Colonic mucosa (tissue), 4 donors: ENCODE data around the gene NEK10. TPM values are rescaled to one million over a fixed set of nuclear protein-coding genes. Genes with fewer than 3 reads are reported as not detected.
A peak's percentile ranks its signal among the peaks of the same experiment; 100 is the strongest.

Source experiments
- DNase-seq: peaks from one replicate; pipeline ENCODE4 v3.0.0-alpha.2; 2020
- H3K27ac ChIP-seq: fragments of 200-600 bp; one replicate; pipeline ENCODE4 v1.8.0; 2021
- H3K27me3 ChIP-seq: fragments of 200-600 bp; one replicate; pipeline ENCODE4 v1.8.0; 2021
- H3K36me3 ChIP-seq: fragments of 200-600 bp; one replicate; pipeline ENCODE4 v1.8.0; 2021
- H3K4me1 ChIP-seq: fragments of 200-600 bp; one replicate; pipeline ENCODE4 v1.8.0; 2021; ENCODE audit warnings: mild to moderate bottlenecking
- H3K4me3 ChIP-seq: fragments of 200-600 bp; one replicate; pipeline ENCODE4 v1.8.0; 2021
- H3K9ac ChIP-seq, 2 donors: one replicate each; pipeline ENCODE4 v1.7.0; 2013; ENCODE audit warnings: control low read depth in 2 of 2, low read depth in 2 of 2, low read length in 2 of 2
- H3K9me3 ChIP-seq: fragments of 200-600 bp; one replicate; pipeline ENCODE4 v1.8.0; 2021
- CTCF ChIP-seq: fragments of 200-600 bp; IDR thresholded peaks from one replicate; pipeline ENCODE4 v1.8.0; 2022; ENCODE audit warnings: antibody characterized with exemption, mild to moderate bottlenecking
- intact Hi-C: fragments of 100-400 bp; cut with DNase I; formaldehyde crosslinking; loops from one replicate; pipeline ENCODE4 v1.14.1; 2022
- total RNA-seq, 2 donors: library from RNA; stranded (reverse); fragmentation: NEBNext Ultra II Directional in 1 of 2; extraction: Animal tissue kit (Norgen Biotek cat#: 25700) in 1 of 2; gene quantifications; one replicate each; pipeline ENCODE4 v1.2.1, GENCODE V29; 2021
- donor health status: healthy.
- donor health status: DM: no; HTN: no; CAD: no.
- donor health status: DM: no; HTN: no; CAD: no.

NEK10 gene
- total RNA-seq, 2 donors from 2014 or later: 0.67 to 0.88 TPM

GRCh38 chr3:27134171-27134796 lies 234.9 kb downstream of the NEK10 start:
- Histone ChIP-seq H3K36me3 (no peaks in the 10 kb centered on the region), H3K4me1 (no peaks in the 10 kb centered on the region), H3K27ac (no peak overlapping the region), H3K9me3 (no peaks in the 10 kb centered on the region), H3K27me3 (no peaks in the 10 kb centered on the region), H3K9ac (no peak overlapping the region), H3K4me3 (no peak overlapping the region)
- DNase-seq: peak; percentile 74
- peak; percentile 84 for TF ChIP-seq CTCF
- intact Hi-C loops: loop anchor here (2.0 to 10.0 kb wide), 2 partner anchors 121 to 551 kb away; no protein-coding TSS in a partner anchor

- no peaks in the 10 kb centered on the region for H3K36me3 ChIP-seq
- no peak overlapping the region for H3K4me3 ChIP-seq
- intact Hi-C loops: loop anchor here (10.0 kb wide), 1 partner anchor 552 kb away; no protein-coding TSS in a partner anchor
- TF ChIP-seq CTCF: no peak
- no peak overlapping the region for H3K27ac ChIP-seq
- no peak for DNase-seq
- H3K9ac ChIP-seq: no peak overlapping the region
- no peaks in the 10 kb centered on the region for H3K27me3 ChIP-seq
- H3K9me3 ChIP-seq: no peaks in the 10 kb centered on the region
- H3K4me1 ChIP-seq: no peaks in the 10 kb centered on the region
Measured at GRCh38 chr3:27133060-27133459, 236.1 kb downstream of the NEK10 start.

- no peaks in the 10 kb centered on the region for H3K4me1 ChIP-seq
- TF ChIP-seq CTCF: no peak
- H3K9ac ChIP-seq: no peak overlapping the region
- intact Hi-C loops: loop anchor here (10.0 kb wide), 1 partner anchor 554 kb away; no protein-coding TSS in a partner anchor
- no peak overlapping the region for H3K4me3 ChIP-seq
- no peaks in the 10 kb centered on the region for H3K27me3 ChIP-seq
- H3K27ac ChIP-seq: no peak overlapping the region
- DNase-seq: no peak
- H3K9me3 ChIP-seq: no peaks in the 10 kb centered on the region
- no peaks in the 10 kb centered on the region for H3K36me3 ChIP-seq
Measured at GRCh38 chr3:27130796-27131195, 238.4 kb downstream of the NEK10 start.

GRCh38 chr3:27127879-27128278 lies 241.3 kb downstream of the NEK10 start:
- H3K36me3 ChIP-seq: no peaks in the 10 kb centered on the region
- no peak for DNase-seq
- no peak for TF ChIP-seq CTCF
- intact Hi-C loops: no loop called here
- H3K27me3 ChIP-seq: no peaks in the 10 kb centered on the region
- no peak overlapping the region for H3K4me3 ChIP-seq
- H3K27ac ChIP-seq: no peak overlapping the region
- H3K4me1 ChIP-seq: no peaks in the 10 kb centered on the region
- no peaks in the 10 kb centered on the region for H3K9me3 ChIP-seq
- H3K9ac ChIP-seq: no peak overlapping the region

- intact Hi-C loops: no loop called here
- H3K9ac ChIP-seq: no peak overlapping the region
- H3K36me3 ChIP-seq: no peaks in the 10 kb centered on the region
- H3K27ac ChIP-seq: no peak overlapping the region
- no peaks in the 10 kb centered on the region for H3K4me1 ChIP-seq
- no peak for TF ChIP-seq CTCF
- no peak overlapping the region for H3K4me3 ChIP-seq
- no peak for DNase-seq
- H3K27me3 ChIP-seq: no peaks in the 10 kb centered on the region
- H3K9me3 ChIP-seq: no peaks in the 10 kb centered on the region
Measured at GRCh38 chr3:27127195-27127594, 242.0 kb downstream of the NEK10 start.
